ENCODE results near the gene ARMC6. TPM values are rescaled to one million over a fixed set of nuclear protein-coding genes. Genes with fewer than 3 reads are reported as not detected.

Gene ARMC6
- total RNA-seq, 1 donor from 2014 or later: 15.0 TPM

GRCh38 chr19:19076476-19076875, 43.1 kb downstream of the ARMC6 start:
- no peak for DNase-seq
- Histone ChIP-seq H3K27me3 (ENCODE audit: low read depth) (no peaks in the 10 kb centered on the region), H3K4me1 (peaks cover 9% of the 10 kb centered on the region), H3K4me3 (no peak overlapping the region), H3K27ac (replicated peaks) (no peak overlapping the region), H3K9me3 (replicated peaks) (no peaks in the 10 kb centered on the region), H3K36me3 (peaks cover 7% of the 10 kb centered on the region)
- TF ChIP-seq, protein P1, sequence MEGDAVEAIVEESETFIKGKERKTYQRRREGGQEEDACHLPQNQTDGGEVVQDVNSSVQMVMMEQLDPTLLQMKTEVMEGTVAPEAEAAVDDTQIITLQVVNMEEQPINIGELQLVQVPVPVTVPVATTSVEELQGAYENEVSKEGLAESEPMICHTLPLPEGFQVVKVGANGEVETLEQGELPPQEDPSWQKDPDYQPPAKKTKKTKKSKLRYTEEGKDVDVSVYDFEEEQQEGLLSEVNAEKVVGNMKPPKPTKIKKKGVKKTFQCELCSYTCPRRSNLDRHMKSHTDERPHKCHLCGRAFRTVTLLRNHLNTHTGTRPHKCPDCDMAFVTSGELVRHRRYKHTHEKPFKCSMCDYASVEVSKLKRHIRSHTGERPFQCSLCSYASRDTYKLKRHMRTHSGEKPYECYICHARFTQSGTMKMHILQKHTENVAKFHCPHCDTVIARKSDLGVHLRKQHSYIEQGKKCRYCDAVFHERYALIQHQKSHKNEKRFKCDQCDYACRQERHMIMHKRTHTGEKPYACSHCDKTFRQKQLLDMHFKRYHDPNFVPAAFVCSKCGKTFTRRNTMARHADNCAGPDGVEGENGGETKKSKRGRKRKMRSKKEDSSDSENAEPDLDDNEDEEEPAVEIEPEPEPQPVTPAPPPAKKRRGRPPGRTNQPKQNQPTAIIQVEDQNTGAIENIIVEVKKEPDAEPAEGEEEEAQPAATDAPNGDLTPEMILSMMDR (IDR thresholded peaks at IDR 0.05; ENCODE audit: borderline replicate concordance): no peak
- intact Hi-C loops (cut with micrococcal nuclease): no loop called here

- Histone ChIP-seq H3K27ac (replicated peaks) (no peak overlapping the region), H3K27me3 (ENCODE audit: low read depth) (no peaks in the 10 kb centered on the region), H3K36me3 (peaks cover 7% of the 10 kb centered on the region), H3K4me1 (peaks cover 15% of the 10 kb centered on the region), H3K9me3 (replicated peaks) (no peaks in the 10 kb centered on the region), H3K4me3 (no peak overlapping the region)
- TF ChIP-seq, protein P1 (IDR thresholded peaks at IDR 0.05; ENCODE audit: borderline replicate concordance): no peak
- DNase-seq: no peak
- intact Hi-C loops (cut with micrococcal nuclease): no loop called here
These were observed 43.7 kb downstream of the ARMC6 start for GRCh38 chr19:19077103-19077502.

DNA sequence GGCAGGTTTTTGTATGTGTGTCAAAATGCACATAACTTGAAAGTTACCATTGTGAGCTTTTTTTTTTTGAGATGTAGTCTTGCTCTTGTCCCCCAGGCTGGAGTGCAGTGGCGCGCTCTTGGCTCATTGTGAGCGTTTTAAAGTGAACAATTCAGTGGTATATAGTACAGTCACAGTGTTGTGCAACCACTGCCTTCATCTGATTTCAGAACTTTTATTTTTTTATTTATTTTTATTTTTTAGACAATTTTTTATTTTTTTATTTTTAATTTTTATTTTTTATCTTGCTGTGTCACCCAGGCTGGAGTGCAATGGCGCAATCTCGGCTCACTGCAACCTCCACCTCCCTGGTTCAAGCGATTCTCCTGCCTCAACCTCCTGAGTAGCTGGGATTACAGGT, 45.4 kb downstream of the ARMC6 start:
- no peak overlapping the region for H3K27ac ChIP-seq (replicated peaks)
- no peaks in the 10 kb centered on the region for H3K9me3 ChIP-seq (replicated peaks)
- H3K36me3 ChIP-seq: peaks cover 7% of the 10 kb centered on the region
- H3K4me1 ChIP-seq: peaks cover 32% of the 10 kb centered on the region
- intact Hi-C loops (cut with micrococcal nuclease): no loop called here
- TF ChIP-seq, protein P1 (IDR thresholded peaks at IDR 0.05; ENCODE audit: borderline replicate concordance): no peak
- DNase-seq: no peak
- H3K27me3 ChIP-seq (ENCODE audit: low read depth): no peaks in the 10 kb centered on the region
- no peak overlapping the region for H3K4me3 ChIP-seq

GRCh38 chr19:19079571-19079970, 46.2 kb downstream of the ARMC6 start:
- Histone ChIP-seq H3K4me1 (peaks cover 32% of the 10 kb centered on the region), H3K36me3 (peaks cover 7% of the 10 kb centered on the region), H3K27ac (replicated peaks) (no peak overlapping the region), H3K4me3 (no peak overlapping the region), H3K27me3 (ENCODE audit: low read depth) (no peaks in the 10 kb centered on the region), H3K9me3 (replicated peaks) (no peaks in the 10 kb centered on the region)
- TF ChIP-seq, protein P1 (IDR thresholded peaks at IDR 0.05; ENCODE audit: borderline replicate concordance): no peak
- intact Hi-C loops (cut with micrococcal nuclease): no loop called here
- DNase-seq: no peak

GRCh38 chr19:19081642-19082151, 48.3 kb downstream of the ARMC6 start:
- intact Hi-C loops (cut with micrococcal nuclease): no loop called here
- H3K27ac ChIP-seq (replicated peaks): peak overlapping the region; percentile 56

More at GRCh38 chr19:19081642-19082151, 48.3 kb downstream of the ARMC6 start:
- H3K4me1 ChIP-seq: peaks cover 32% of the 10 kb centered on the region
- no peaks in the 10 kb centered on the region for H3K27me3 ChIP-seq (ENCODE audit: low read depth)
- no peaks in the 10 kb centered on the region for H3K9me3 ChIP-seq (replicated peaks)
- H3K36me3 ChIP-seq: no peaks in the 10 kb centered on the region
- TF ChIP-seq, protein P1 (IDR thresholded peaks at IDR 0.05; ENCODE audit: borderline replicate concordance): no peak
- no peak overlapping the region for H3K4me3 ChIP-seq
- DNase-seq: peak; percentile 66

Data from left ventricle myocardium inferior (tissue), 1 donor.